HG03571 (cell line): ENCODE data around the gene MORC1.
"Not testable (repeated sequence)": the region's sequence is repeated elsewhere in the genome, so short reads cannot be mapped to it uniquely, and the experiment has no call there.

Experiments used
- ATAC-seq: cut with Tn5 transposase; IDR thresholded peaks from one replicate; pipeline ENCODE4 v1.9.1; 2021; ENCODE audit not compliant: unreplicated experiment

MORC1 gene, protein sequence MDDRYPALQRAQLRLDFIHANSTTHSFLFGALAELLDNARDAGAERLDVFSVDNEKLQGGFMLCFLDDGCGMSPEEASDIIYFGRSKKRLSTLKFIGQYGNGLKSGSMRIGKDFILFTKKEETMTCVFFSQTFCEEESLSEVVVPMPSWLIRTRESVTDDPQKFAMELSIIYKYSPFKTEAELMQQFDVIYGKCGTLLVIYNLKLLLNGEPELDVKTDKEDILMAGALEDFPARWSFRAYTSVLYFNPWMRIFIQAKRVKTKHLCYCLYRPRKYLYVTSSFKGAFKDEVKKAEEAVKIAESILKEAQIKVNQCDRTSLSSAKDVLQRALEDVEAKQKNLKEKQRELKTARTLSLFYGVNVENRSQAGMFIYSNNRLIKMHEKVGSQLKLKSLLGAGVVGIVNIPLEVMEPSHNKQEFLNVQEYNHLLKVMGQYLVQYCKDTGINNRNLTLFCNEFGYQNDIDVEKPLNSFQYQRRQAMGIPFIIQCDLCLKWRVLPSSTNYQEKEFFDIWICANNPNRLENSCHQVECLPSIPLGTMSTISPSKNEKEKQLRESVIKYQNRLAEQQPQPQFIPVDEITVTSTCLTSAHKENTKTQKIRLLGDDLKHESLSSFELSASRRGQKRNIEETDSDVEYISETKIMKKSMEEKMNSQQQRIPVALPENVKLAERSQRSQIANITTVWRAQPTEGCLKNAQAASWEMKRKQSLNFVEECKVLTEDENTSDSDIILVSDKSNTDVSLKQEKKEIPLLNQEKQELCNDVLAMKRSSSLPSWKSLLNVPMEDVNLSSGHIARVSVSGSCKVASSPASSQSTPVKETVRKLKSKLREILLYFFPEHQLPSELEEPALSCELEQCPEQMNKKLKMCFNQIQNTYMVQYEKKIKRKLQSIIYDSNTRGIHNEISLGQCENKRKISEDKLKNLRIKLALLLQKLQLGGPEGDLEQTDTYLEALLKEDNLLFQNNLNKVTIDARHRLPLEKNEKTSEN

DNA sequence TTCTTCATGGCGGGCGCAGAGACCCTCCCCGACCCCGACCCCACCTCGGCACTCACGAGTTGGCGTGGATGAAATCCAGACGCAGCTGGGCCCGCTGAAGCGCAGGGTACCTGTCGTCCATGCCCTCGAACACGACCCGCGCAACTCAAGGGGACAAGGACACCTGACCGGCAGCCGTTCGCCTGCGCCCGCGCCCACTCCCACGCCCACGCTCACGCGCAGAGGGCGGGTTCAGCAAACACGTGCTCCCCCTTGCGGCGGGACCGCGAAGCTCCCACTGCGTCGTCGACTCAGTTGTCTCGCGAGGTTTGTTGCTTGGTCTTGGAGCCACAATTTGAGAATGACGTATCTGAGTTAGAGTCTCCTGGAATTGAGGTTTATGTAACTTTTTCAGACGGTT, at the start of gene MORC1:
Gene MORC1 (minus strand): TSS at position 196 of the 400 bp plus-strand sequence. CDS start 75 bp downstream, at position 121.
- no peak for ATAC-seq

DNA sequence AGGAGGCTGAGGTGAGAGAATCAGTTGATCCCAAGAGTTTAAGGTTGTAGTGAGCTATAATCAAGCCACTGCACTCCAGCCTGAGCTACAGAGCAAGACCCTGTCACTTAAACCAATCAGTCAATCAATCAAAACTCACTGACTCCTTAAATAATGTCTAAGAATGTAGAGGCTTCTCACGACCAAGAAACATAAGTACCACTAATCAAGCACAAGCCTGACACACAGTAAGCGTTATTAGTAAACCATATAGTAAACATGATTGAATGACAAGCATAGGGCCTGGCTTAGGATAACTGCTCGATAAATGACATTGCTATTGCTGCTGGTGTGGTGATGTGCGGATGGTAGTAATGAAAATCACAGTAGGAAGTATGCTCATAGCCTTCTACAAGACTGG, 48.0 kb upstream of the MORC1 start:
- ATAC-seq = no peak

DNA sequence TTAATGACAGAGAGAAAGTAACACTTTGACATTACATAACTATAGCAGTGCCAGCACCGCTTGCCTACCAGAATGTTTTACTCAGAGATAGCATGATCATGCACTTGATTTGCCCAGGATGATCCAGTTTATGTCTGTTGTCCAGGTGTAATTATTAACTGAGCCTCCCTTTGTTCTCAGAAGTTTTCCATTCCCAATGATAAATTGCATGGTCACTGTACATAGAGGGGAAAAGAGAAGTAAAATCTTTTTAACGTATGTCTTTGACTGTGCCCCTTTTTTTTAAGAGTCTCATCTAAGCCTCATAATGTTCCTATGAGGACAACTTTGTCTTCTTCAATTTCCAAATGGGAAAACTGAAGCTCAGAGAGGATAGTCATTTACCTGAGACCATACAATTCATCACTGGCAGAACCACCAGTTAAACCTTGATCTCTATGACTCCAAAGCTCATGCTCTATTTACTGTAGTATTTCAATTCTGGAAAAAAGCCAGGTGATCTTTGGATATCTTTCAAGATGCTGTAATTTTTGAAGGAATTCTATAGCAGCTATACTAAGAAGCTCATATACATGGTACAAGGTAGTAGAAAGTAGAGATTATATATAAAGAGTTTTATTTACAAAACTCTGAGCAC, 43.7 kb upstream of the MORC1 start:
- ATAC-seq = no peak

DNA sequence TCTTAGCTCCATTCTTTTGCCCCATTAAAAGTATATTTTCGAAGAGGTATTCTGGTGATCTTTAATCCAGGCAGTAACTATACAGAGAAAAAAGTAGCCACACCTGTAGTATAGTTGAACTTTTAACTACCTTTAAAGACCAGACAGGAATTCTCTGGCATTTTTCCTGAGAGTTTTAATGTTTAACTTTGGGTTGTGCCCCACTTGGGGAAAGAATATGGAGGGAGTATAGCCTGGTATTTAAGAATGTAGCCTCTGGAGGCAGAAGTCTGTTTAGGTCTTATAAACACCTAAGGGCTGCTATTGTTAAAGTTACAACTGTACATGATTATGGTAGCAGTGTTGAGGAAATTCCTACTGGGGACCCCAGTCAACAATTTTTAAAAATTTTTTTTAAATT, 37.9 kb upstream of the MORC1 start:
- ATAC-seq = no peak

DNA sequence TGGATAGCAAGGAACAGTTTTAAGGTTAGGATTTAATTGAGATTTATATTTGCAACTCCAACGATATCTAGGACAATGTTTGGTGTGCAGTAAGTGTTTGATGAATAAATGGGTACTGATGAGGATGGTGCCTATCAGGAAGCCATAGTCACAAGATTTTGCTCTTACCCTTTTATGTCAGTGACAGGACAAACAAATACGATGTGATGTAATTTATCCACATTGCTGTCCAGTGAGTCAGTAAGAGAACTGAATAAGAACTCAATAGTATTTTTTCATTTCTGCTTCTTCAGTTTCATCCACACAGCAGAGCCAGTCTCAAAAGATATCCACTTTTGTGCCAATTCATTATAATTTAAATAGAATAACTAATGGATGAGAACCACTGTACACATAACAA, 37.0 kb upstream of the MORC1 start:
- ATAC-seq = no peak

DNA sequence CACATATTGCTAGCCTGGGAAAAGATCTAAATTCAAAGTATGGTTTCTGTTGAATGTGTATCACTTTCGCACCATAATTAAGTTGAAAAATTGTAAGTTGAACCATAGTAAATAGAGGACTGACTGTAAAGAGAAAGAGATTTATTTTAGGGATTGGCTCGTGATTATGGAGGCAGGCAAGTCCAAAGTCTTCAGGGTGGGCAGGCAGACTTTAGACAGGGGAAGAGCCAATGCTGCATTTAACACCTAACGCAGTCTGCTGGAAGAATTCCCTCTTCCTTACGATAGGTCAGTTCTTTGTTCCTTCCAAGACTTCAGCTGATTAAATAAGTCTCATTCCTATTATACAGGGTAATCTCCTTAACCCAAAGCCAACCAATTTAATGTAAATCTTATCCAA, 34.4 kb upstream of the MORC1 start:
- ATAC-seq = no peak

DNA sequence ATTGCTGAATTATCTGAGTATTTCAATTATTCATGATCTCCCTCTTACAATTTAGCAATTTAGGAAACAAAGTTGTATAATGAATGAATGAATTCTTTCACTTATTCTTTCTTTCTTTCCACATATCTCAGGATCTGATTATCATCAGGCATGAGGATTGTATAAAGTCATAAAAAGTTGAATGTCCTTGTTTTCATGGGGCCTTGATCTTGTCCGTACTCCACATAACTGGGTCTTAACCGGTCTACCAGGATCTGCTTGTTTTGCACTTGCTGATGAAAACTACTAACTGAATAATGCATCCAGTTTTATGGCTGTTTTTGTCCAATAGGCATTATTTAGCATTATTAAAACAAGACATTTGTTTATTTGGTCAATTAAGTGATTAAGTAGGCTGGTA, 31.1 kb upstream of the MORC1 start:
- no peak for ATAC-seq

DNA sequence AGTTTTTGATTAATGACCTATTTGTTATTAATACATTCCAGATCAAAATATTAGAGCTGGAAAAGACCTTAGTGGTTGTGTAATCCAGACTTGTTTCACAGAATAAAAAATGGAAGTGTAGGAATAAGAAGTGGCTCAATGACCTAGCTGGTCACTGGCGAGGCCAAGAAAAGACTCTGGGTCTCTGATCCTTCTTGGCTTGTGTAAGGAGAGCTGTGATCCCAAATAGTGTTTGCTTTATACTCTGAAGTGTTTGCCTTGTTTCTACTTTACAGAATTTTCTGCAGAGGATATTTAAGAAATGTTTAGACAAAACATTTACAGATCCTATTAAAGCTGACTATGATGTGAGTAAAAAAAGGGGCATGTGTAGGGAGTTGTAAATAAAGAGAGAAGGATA, 25.7 kb upstream of the MORC1 start:
- no peak for ATAC-seq

DNA sequence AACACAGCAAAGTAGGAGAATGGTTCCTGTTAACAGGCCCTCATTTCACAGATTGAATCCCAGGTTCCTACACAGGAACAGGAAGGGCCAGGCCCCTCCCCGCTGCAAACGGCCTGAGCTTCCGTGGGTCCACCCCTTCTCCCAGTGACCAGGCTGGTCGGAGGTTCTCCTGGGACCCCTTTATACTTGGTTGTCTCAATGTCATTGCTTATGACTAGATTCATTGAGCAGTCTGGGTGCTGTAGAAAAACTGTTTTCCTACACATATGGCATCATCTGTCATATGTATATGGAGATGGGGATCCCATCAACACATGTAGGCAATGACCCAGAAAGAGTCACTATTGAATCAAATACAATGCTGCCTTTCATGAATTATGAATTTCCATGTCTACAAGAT, 22.4 kb upstream of the MORC1 start:
- no peak for ATAC-seq

DNA sequence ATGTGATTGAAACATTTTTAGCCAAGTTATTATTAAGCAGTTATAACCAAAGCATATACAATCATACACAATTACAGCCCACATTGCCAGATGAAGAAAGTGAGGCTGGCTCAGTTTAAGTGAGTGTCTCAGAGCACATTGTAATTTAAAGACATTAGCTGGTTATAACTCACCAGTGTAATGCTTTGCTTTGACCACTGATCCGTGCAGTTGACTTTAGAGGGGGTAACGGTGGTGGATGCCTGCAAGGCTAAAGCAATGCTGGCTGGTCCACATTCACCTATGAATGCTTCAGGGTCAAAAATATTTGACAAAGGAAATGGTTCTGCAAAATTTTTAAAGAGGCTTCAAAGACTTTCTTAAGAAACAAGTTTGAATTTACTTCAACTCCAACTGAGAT, 19.8 kb upstream of the MORC1 start:
- no peak for ATAC-seq

DNA sequence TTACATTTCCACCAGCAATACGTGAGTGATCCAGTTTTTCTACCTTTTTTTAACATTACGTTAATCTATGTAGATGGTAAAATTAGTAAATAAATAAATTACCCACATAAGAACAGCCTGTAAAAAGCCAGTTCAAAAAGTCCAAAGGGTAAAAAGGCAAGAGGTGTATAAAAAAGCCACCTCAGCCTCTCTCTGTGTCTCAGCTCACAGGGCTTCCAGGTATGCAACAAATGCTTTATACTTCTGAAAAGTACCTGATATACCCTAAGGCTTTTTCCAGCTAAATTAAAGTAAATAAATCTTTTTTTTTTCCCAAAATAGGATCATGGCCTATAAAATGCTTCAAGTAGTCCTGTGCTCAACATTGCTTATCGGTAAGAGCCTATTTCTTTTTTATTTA, 18.6 kb upstream of the MORC1 start, which contains the start of gene C3orf85:
Gene C3orf85 (plus strand): TSS at position 197 of the 400 bp plus-strand sequence. CDS start 129 bp downstream, at position 326.
- ATAC-seq = no peak

DNA sequence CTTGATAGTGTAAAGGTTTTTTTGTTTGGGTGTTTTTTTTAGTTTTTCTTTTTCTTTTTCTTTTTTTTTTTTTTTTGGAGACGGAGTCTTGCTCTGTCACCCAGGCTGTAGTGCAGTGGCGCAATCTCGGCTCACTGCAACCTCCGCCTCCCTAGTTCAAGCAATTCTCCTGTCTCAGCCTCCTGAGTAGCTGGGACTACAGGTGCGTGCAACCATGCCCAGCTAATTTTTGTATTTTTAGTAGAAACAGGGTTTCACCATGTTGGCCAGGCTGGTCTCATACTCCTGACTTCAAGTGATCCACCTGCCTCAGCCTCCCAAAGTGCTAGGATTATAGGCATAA, 15.5 kb upstream of the MORC1 start:
- ATAC-seq = not testable (repeated sequence)

DNA sequence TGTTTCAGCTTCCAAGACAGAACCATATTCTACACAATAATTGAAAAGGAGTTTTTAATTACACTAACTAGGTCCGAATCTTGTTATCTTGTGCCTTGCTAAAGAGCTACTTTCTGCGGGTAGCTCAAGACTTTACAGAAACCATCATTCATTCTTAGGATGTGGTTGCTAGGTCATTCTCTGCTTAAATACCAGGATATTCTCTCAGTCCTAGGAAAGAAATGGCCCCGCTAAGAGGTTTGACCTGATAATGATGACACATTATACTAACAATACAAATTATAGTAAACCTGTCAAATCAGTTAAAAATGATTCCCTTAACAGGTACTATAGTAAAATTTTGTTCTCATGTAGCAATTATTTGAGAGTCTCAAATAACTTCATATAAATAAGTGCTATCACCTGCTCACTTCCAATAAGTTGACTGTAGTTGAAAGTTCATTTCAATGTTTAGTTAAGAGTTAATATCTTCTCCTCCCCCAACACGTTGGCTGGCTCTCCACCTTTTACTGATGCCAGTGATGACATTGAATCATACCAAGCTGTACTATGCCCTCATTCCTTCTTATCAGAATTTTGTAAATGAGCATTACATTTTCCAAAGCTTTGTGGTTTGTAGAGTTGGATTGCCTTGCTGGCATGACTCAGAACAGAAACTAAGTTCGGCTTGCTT, 15.0 kb upstream of the MORC1 start:
- no peak for ATAC-seq

DNA sequence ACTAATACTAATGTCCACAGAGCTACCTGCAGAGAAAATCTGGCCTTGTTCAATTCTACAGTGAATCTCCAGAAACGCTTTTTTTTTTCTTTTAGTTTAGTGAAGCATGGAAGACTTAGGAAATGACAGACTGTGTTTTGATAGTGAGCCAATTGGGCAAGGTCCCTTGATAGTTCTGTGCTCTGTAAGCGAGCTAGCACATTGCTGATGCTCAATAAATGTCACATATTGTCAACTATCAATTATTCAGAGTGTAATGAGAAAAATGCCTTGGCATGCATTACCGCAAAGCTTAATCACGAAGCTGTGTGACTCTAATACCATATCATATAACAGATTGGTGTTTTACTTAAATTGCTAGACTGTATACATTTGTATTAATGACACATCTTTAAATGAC, 13.3 kb upstream of the MORC1 start:
- ATAC-seq = no peak

DNA sequence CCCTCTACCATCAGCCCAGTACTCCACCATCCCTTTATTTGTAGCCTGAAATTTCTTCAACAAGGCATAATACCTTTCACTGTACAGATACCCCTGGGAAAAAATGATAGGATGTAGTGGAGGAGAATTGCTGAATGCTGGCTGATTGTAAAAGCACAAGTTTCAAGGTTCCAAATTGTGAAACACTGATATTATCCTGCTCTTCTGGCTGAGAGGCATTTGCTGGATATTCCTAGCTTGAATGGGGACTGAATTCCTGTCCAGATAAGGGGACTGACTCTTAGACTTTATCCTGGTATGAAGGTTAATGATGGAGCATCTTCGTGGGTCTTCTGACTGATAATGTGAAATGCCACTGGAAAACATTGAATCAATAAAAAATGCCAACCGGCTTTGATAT, 9.6 kb upstream of the MORC1 start:
- ATAC-seq = no peak

DNA sequence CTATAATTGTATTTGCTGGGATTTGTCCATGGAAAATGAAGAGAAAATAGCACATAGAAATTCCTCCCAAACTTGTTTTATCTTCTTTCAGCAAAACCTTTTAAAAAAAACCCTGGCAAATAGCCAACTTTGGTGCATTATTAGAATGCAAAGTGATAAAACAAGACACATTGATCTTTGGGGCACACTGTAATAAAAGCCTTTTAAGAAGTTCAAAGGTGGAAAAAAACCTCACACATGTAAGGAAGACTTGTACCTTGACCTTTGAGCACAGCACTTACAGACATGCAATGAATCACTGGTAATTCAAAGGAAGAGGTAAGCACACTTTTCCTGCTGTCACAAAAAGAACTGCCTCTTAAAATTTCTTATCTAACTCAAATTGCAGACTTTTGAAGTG, 8.0 kb upstream of the MORC1 start:
- no peak for ATAC-seq

DNA sequence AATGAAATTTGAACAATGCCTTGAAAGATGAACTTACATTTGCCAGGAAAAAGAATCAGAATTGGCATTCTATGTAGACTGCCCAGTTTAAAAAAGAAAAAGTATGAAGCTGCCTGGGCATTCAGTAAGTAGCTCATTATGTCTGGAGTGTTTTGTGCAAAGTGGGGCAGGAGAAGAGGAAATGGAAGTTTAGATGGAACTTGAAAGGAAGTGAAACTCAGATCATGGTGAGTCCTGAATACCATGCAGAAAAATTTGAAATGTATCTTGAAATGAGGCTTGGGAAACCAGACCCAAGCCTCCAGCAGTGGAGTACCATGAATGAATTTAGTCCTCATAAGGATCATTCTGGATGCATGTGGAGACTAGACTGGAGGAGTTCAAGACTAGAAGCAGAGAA, 4.8 kb upstream of the MORC1 start:
- ATAC-seq = no peak

DNA sequence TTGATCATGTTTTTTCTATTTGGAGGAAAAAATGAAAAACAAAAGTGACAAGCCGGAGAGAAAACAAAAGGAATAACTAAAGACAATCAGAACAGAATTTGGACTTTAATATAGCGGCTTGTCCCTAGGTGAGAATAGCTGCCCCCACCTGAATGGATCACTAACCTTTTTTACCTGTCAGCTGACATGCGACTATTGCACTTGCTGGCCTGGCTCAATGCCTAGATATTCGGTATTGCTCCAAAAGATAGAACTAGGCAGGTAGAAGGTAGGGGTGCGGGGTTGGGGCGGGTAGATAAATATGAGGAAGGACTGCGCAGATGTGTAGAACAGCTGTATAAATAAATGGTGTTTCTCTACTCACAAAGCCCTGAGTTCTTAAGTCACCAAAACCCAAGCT, 650 bp upstream of the MORC1 start:
- ATAC-seq = no peak

DNA sequence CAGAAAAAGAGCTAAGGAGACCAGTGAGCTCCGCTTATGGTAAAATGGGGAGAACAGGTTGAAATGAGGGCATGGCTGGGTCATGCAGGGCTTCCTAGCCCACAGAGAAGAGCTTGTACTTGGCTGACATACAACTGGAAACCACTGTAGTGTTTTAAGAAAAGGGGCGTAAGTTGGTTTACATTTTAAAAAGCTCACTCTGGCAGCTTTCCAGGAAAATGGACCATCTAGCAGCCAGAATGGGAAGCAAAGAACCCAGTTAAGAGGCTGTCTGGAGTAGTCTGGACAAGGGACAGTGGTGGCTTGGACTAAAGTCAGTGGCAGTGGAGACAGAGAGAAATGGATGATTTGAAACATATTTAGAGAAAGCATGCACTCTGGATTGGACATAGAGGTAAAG, 1.9 kb downstream of the MORC1 start:
- ATAC-seq = no peak

DNA sequence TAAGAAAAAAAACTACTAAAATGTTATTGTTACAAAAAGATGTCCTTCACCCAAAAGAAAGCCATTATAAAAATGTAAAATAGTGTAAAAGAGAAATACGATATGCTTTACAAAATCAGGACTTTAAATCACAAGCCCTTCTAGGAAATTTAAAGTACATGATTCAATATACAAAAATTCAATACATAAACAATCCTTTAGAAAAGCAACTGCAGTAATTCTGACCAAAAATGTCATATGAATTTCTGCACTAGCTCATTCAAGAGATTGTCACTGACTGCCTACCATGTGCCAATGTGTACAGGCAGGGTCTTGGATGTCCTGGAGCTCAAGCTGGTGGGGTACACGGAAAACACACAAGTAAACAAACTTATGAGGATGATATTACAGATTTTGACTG, 2.5 kb downstream of the MORC1 start:
- ATAC-seq = no peak

DNA sequence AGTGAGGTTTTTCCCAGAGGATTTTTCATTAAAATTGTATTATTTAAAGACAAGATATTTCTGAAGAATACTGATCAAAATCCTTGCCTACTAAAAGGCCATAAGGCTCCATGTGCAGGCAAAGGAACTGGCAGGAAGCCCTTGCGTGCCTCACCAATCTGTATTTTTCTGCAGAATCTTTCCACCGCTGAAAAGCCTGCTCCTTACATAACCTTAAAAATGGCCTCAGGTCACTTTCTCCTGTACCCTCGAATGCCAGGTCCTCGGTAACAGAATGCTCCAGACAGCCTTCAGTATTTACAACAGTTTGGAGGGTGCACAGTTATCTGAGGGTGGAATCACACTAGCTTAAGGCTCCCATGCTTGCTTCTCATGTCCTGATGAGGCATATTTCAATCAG, 3.2 kb downstream of the MORC1 start:
- no peak for ATAC-seq
